GM23338 (cell line): ENCODE measurements around the gene PTPN12.

ENCODE experiments used
- CTCF ChIP-seq, 2 experiments: fragments of 200-600 bp in 1 of 2; sonication (generic) in 1 of 2; conservative IDR thresholded peaks; 2 replicates each; pipeline versions ENCODE4 v1.5.1 to v1.6.1; 2016 to 2017; ENCODE audit warnings: antibody characterized with exemption in 2 of 2, low read depth in 2 of 2, mild to moderate bottlenecking in 2 of 2, moderate library complexity in 1 of 2
- JUNB ChIP-seq: IDR thresholded peaks from one replicate; pipeline ENCODE4 v1.6.1; 2016; ENCODE audit warnings: antibody characterized with exemption; ENCODE audit not compliant: unreplicated experiment
- POLR2AphosphoS5 ChIP-seq: IDR thresholded peaks from 2 replicates; pipeline ENCODE4 v1.6.1; 2016; ENCODE audit warnings: antibody characterized with exemption, low read depth
- REST ChIP-seq: IDR thresholded peaks from one replicate; pipeline ENCODE4 v1.6.1; 2018; ENCODE audit warnings: antibody characterized with exemption; ENCODE audit not compliant: unreplicated experiment

DNA sequence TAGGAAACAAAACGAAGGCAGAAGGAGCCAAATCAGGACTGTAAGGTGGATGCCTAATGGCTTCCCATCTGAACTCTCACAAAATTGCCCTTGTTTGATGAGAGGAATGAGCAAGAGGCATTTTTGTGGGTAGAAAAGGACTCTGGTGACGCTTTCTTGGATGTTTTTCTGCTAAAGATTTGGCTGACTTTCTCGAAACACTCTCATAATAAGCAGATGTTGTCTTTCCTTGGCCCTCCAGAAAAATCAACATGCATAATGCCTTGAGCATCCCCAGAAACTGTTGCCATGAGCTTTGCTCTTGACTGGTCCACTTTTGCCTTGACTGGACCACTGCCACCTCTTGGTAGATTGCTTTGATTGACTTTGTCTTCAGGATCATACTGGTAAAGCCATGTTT lies 13.5 kb downstream of the PTPN12 start:
- no peak for TF ChIP-seq CTCF (conservative IDR thresholded peaks at IDR 0.05; ENCODE audit: low read depth in 2 of 2)
- no peak for TF ChIP-seq JUNB
- TF ChIP-seq POLR2AphosphoS5 = no peak
- no peak for TF ChIP-seq REST
